Smooth muscle cell (in vitro differentiated cells): Measurements from ENCODE around the gene RAD51. TPM values are rescaled to one million over a fixed set of nuclear protein-coding genes. Genes with fewer than 3 reads are reported as not detected.

ENCODE experiments used
- DNase-seq: peaks from one replicate; lab custom pipeline; 2025; ENCODE audit not compliant: unreplicated experiment; lab: John Stamatoyannopoulos, UW
- H2AFZ ChIP-seq: fragments of 200-600 bp; sonication (generic); 2 replicates; pipeline ENCODE4 v1.6.0; 2016; ENCODE audit warnings: antibody characterized with exemption, low read depth, mild to moderate bottlenecking
- H3F3A ChIP-seq: fragments of 200-600 bp; sonication (generic); 2 replicates; pipeline ENCODE4 v1.6.0; 2017; ENCODE audit warnings: antibody characterized with exemption, low read depth
- H3K27ac ChIP-seq: fragments of 200-600 bp; sonication (generic); 2 replicates; pipeline ENCODE4 v1.5.1; 2016; ENCODE audit warnings: low read depth, mild to moderate bottlenecking
- H3K27me3 ChIP-seq: fragments of 200-600 bp; sonication (generic); 2 replicates; pipeline ENCODE4 v1.6.1; 2016; ENCODE audit warnings: low read depth, mild to moderate bottlenecking
- H3K36me3 ChIP-seq: fragments of 200-600 bp; sonication (generic); 2 replicates; pipeline ENCODE4 v1.5.1; 2016; ENCODE audit warnings: low read depth
- H3K4me1 ChIP-seq: fragments of 200-600 bp; sonication (generic); 2 replicates; pipeline ENCODE4 v1.5.1; 2016; ENCODE audit warnings: low read depth
- H3K4me2 ChIP-seq: fragments of 200-600 bp; sonication (generic); 2 replicates; pipeline ENCODE4 v1.6.0; 2016; ENCODE audit warnings: mild to moderate bottlenecking
- H3K4me3 ChIP-seq: fragments of 200-600 bp; sonication (generic); 2 replicates; pipeline ENCODE4 v1.5.1; 2016; ENCODE audit warnings: mild to moderate bottlenecking
- H3K79me2 ChIP-seq: fragments of 200-600 bp; sonication (generic); 2 replicates; pipeline ENCODE4 v1.6.0; 2016; ENCODE audit warnings: low read depth, mild to moderate bottlenecking
- H3K9ac ChIP-seq: fragments of 200-600 bp; sonication (generic); 2 replicates; pipeline ENCODE4 v1.6.0; 2016; ENCODE audit warnings: low read depth
- H3K9me3 ChIP-seq: fragments of 200-600 bp; sonication (generic); replicated peaks from 2 replicates; pipeline ENCODE4 v1.5.1; 2016; ENCODE audit warnings: low read depth
- H4K20me1 ChIP-seq: fragments of 200-600 bp; sonication (generic); 2 replicates; pipeline ENCODE4 v1.6.0; 2016; ENCODE audit warnings: low read depth
- CTCF ChIP-seq: fragments of 200-600 bp; sonication (generic); IDR thresholded peaks from 2 replicates; pipeline ENCODE4 v1.5.1; 2017; ENCODE audit warnings: borderline replicate concordance, mild to moderate bottlenecking, antibody characterized with exemption; ENCODE audit not compliant: insufficient read depth, poor library complexity, severe bottlenecking
- WGBS: methylation state at CpG from one replicate; pipeline ENCODE4 v1.1.7; 2016; ENCODE audit warnings: low lambda C conversion rate; 5-methylcytosine and 5-hydroxymethylcytosine counted together
- polyA plus RNA-seq: library from polyadenylated mRNA; unstranded; fragments of >200 nt; fragmentation: Nextera tagmentation; extraction: Ambion mirVana; gene quantifications from 2 replicates; pipeline ENCODE4 v1.2.1, GENCODE V29; 2016
- total RNA-seq: library from RNA; depleted of rRNA; stranded (reverse); fragments of >200 nt; gene quantifications from 2 replicates; pipeline ENCODE4 v1.2.3, GENCODE V29; 2014

Gene RAD51
- total and polyA plus RNA-seq, 2 experiments from 2014 or later = 9.2 to 15.2 TPM

- no peak for DNase-seq
- Histone ChIP-seq H3K36me3 (no peaks in the 10 kb centered on the region), H3F3A (peaks cover 7% of the 10 kb centered on the region), H3K9ac (peak overlapping the region; percentile 0), H3K27me3 (no peaks in the 10 kb centered on the region), H2AFZ (no peak overlapping the region), H3K4me1 (peaks cover 9% of the 10 kb centered on the region), H3K4me3 (peak overlapping the region; percentile 57), H4K20me1 (no peaks in the 10 kb centered on the region), H3K79me2 (no peaks in the 10 kb centered on the region), H3K27ac (no peak overlapping the region), H3K9me3 (no peaks in the 10 kb centered on the region), H3K4me2 (peak overlapping the region; percentile 95)
- TF ChIP-seq CTCF = no peak
- 51% methylated on average over 55 of the region's 55 CpGs for WGBS
Observed at GRCh38 chr15:40762919-40763800, 68.2 kb downstream of the RAD51 start.

- Histone ChIP-seq H3K9me3 (no peaks in the 10 kb centered on the region), H3K4me1 (peaks cover 9% of the 10 kb centered on the region), H3K36me3 (no peaks in the 10 kb centered on the region), H3K27ac (peak within 1 kb of the TSS; percentile 0), H3F3A (peaks cover 7% of the 10 kb centered on the region), H2AFZ (peak within 1 kb of the TSS; percentile 36), H3K9ac (peak within 1 kb of the TSS; percentile 0), H3K27me3 (no peaks in the 10 kb centered on the region), H3K4me2 (peak within 1 kb of the TSS; percentile 95), H4K20me1 (no peaks in the 10 kb centered on the region), H3K79me2 (no peaks in the 10 kb centered on the region), H3K4me3 (peak within 1 kb of the TSS; percentile 57)
- peak; percentile 75 for DNase-seq
- 1% methylated on average over 57 of the region's 75 CpGs for WGBS
- TF ChIP-seq CTCF = peak; percentile 11
Observed at GRCh38 chr15:40763801-40764628, 69.0 kb downstream of the RAD51 start, which contains the start of gene GCHFR. GCHFR (plus strand) TSS chr15:40764068; CDS start chr15:40764181, 113 bp downstream.

- DNase-seq = no peak
- H3K27me3 ChIP-seq = no peaks in the 10 kb centered on the region
- H3F3A ChIP-seq = peaks cover 7% of the 10 kb centered on the region
- H3K9ac ChIP-seq = no peak overlapping the region
- no peaks in the 10 kb centered on the region for H3K36me3 ChIP-seq
- no peak overlapping the region for H2AFZ ChIP-seq
- H3K79me2 ChIP-seq = no peaks in the 10 kb centered on the region
- H3K4me1 ChIP-seq = peaks cover 9% of the 10 kb centered on the region
- TF ChIP-seq CTCF = no peak
- no peaks in the 10 kb centered on the region for H3K9me3 ChIP-seq
- peak overlapping the region; percentile 0 for H3K27ac ChIP-seq
- peak overlapping the region; percentile 57 for H3K4me3 ChIP-seq
- H4K20me1 ChIP-seq = no peaks in the 10 kb centered on the region
- WGBS = 37% methylated on average over 8 of the region's 8 CpGs
- peak overlapping the region; percentile 95 for H3K4me2 ChIP-seq
Observed at GRCh38 chr15:40764629-40765103, 69.7 kb downstream of the RAD51 start.
